Panc1 (cell line): Measurements from ENCODE around the gene LNX2. TPM values are rescaled to one million over a fixed set of nuclear protein-coding genes. Genes with fewer than 3 reads are reported as not detected.

Source experiments
- ATAC-seq: fragments of 200-7000 bp; cut with Tn5 transposase; 2 replicates; pipeline ENCODE4 v1.9.1; 2020; ENCODE audit warnings: mild to moderate bottlenecking, moderate library complexity
- BruUV-seq: library from RNA; stranded (reverse); fragments of 400-500 nt; replicated peaks from 2 replicates; lab custom pipeline; 2021; lab: Mats Ljungman, UMichigan
- CTCF ChIA-PET: fragments of 300-600 bp; sonication (Branson Sonifier 250); formaldehyde crosslinking; loops from one replicate; lab custom pipeline; 2022; ENCODE audit warnings: antibody characterized with exemption; lab: Charles Lee
- POLR2A ChIA-PET: fragments of 300-600 bp; sonication (Branson Sonifier 250); formaldehyde crosslinking; loops from one replicate; lab custom pipeline; 2022; ENCODE audit warnings: antibody characterized with exemption; lab: Charles Lee
- DNase-seq: peaks from one replicate; pipeline ENCODE4 v3.0.0-alpha.2; 2010; ENCODE audit warnings: low read depth, low spot score
- H3K27ac ChIP-seq: 2 replicates; pipeline ENCODE4 v1.5.1; 2011; ENCODE audit warnings: mild to moderate bottlenecking, low read length, inconsistent platforms
- H3K27me3 ChIP-seq: fragments of 200-500 bp; sonication (Bioruptor generic); 2 replicates; pipeline ENCODE4 v1.6.0; 2014; ENCODE audit warnings: low read length, inconsistent platforms; ENCODE audit not compliant: control insufficient read depth, insufficient read depth
- H3K36me3 ChIP-seq: fragments of 200-500 bp; sonication (Bioruptor generic); 2 replicates; pipeline ENCODE4 v1.5.1; 2014; ENCODE audit warnings: inconsistent platforms, mild to moderate bottlenecking, low read length, moderate library complexity; ENCODE audit not compliant: control insufficient read depth, insufficient read depth
- H3K4me1 ChIP-seq: 2 replicates; pipeline ENCODE4 v1.5.1; 2011; ENCODE audit warnings: inconsistent platforms, mild to moderate bottlenecking, low read length, moderate library complexity; ENCODE audit not compliant: control insufficient read depth, insufficient read depth
- H3K4me3 ChIP-seq, 2 experiments: 2 replicates each; pipeline ENCODE4 v1.5.1; 2011 to 2012; ENCODE audit warnings: low read depth in 2 of 2, low read length in 2 of 2, mild to moderate bottlenecking in 2 of 2, inconsistent platforms in 1 of 2, moderate library complexity in 1 of 2
- H3K9me3 ChIP-seq: fragments of 200-500 bp; sonication (Bioruptor generic); 2 replicates; pipeline ENCODE4 v1.5.1; 2014; ENCODE audit warnings: low read depth, mild to moderate bottlenecking, inconsistent platforms, low read length, moderate library complexity; ENCODE audit not compliant: control insufficient read depth, insufficient read depth
- CTCF ChIP-seq: fragments of 450-650 bp; IDR thresholded peaks from 2 replicates; pipeline ENCODE4 v1.5.1; 2017; ENCODE audit warnings: mild to moderate bottlenecking
- POLR2AphosphoS5 ChIP-seq: IDR thresholded peaks from 2 replicates; pipeline ENCODE4 v1.6.1; 2012; ENCODE audit warnings: mild to moderate bottlenecking, low read depth, low read length, moderate library complexity
- REST ChIP-seq, 2 experiments: IDR thresholded peaks; 2 replicates each; pipeline ENCODE4 v1.6.1; 2011 to 2012; ENCODE audit warnings: low read depth in 2 of 2, control low read depth in 1 of 2, low read length in 1 of 2, mild to moderate bottlenecking in 1 of 2, moderate library complexity in 1 of 2; ENCODE audit not compliant: insufficient read depth in 1 of 2
- SIN3A ChIP-seq: IDR thresholded peaks from 2 replicates; pipeline ENCODE4 v1.6.1; 2012; ENCODE audit warnings: low read depth, mild to moderate bottlenecking, low read length, moderate library complexity, borderline replicate concordance; ENCODE audit not compliant: insufficient read depth
- TCF7L2 ChIP-seq: IDR thresholded peaks from 2 replicates; pipeline ENCODE4 v1.6.1; 2011; ENCODE audit warnings: mild to moderate bottlenecking, low read depth, low read length, inconsistent platforms
- in situ Hi-C: cut with HindIII; loops from 2 replicates; pipeline ENCODE4 v1.10.0; 2016; ENCODE audit warnings: low sequenced_read_pairs, low pct_unique_long_range_greater_than_20kb
- intact Hi-C: fragments of 100-400 bp; cut with micrococcal nuclease; formaldehyde crosslinking; loops from one replicate; pipeline ENCODE4 v1.10.0; 2022; ENCODE audit not compliant: unreplicated experiment
- total RNA-seq: library from RNA; stranded (reverse); gene quantifications from one replicate; pipeline ENCODE4 v1.2.1, GENCODE V29; 2021; ENCODE audit not compliant: unreplicated experiment

Gene LNX2
- total RNA-seq, 1 experiment from 2014 or later = 11.6 TPM

DNA sequence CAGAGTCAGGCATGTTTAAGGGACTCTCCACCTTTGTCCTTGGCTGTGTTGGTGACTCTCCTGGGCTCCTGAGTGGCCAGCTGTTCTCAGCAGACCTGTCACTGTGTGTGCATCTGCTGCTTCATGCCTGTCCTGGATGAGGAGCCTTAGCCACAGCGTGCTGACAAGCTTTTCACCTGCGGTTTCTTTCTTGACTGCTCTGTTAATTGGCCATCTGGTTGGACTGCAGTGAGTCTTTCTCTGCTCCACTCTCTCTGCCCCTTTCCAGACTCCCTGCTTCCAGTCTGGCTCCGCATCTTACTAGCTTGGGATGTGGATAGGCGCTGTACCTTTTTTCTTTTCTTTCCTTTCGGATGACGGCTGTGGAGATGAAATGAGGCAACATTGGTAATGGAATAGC lies 40.2 kb upstream of the LNX2 start:
- POLR2A ChIA-PET = no interaction called here

DNA sequence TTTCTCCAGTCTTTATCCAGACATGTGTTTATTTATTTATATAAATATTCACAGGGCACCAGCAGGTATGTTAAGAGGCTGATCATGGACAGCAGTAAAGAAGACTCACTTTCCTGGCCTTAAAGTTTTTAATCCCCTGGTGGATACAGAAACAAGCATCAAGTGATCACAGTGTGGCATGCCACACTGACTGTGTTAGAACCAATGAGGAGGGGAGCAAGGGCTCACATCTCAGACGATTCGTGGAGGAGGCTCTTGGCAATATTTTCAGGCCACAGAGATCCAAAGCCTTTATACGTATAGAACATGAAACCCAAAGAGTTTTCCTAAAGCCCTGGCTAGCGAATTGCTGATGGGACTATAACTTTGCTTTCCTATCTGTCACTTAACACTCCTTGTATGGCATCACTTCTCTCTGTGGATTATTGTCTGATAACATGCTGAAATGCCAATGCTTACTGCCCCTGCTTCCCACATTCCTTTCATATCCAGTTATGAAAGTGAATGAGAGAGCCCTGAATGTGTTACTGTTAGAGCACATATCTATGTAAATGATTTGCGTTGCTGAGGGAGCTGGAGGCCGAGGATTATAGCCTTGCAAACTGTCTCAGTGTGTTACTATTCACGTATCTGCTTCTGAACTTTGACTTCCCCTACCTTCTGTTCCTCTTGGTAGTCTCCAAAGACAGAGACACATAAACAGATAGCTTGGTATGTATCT lies 39.0 kb upstream of the LNX2 start:
- Histone ChIP-seq H3K4me3 (no peak overlapping the region), H3K4me1 (no peaks in the 10 kb centered on the region), H3K9me3 (no peaks in the 10 kb centered on the region), H3K27me3 (no peaks in the 10 kb centered on the region), H3K27ac (no peak overlapping the region), H3K36me3 (no peaks in the 10 kb centered on the region; the same call in 1 of the 2 replicates)
- ATAC-seq (no peak), DNase-seq (no peak)
- TF ChIP-seq CTCF (no peak), SIN3A (no peak), REST (IDR thresholded peaks at IDR 0.05; ENCODE audit: insufficient read depth in 1 of 2, low read depth in 2 of 2, low read length in 1 of 2) (no peak), TCF7L2 (no peak), POLR2AphosphoS5 (no peak)
- CTCF ChIA-PET = no interaction called here
- no TSS peak for BruUV-seq
- intact Hi-C loops (no loop called here), in situ Hi-C loops (no loop called here)
- POLR2A ChIA-PET = no interaction called here

More for the DNA sequence above, 40.2 kb upstream of the LNX2 start:
- Histone ChIP-seq H3K9me3 (no peaks in the 10 kb centered on the region), H3K4me1 (no peaks in the 10 kb centered on the region), H3K36me3 (no peaks in the 10 kb centered on the region), H3K4me3 (no peak overlapping the region), H3K27me3 (no peaks in the 10 kb centered on the region), H3K27ac (no peak overlapping the region)
- CTCF ChIA-PET = no interaction called here
- no TSS peak for BruUV-seq
- intact Hi-C loops = no loop called here
- ATAC-seq = no peak
- in situ Hi-C loops = no loop called here
- no peak for TF ChIP-seq TCF7L2
- no peak for TF ChIP-seq SIN3A
- no peak for TF ChIP-seq REST (IDR thresholded peaks at IDR 0.05; ENCODE audit: insufficient read depth in 1 of 2, low read depth in 2 of 2, low read length in 1 of 2)
- TF ChIP-seq CTCF = no peak
- TF ChIP-seq POLR2AphosphoS5 = no peak
- DNase-seq = no peak
